Activated CD8-positive, alpha-beta memory T cell treated with anti-CD3 and anti-CD28 coated beads, Interleukin-2, amount 50 U/mL, for 24 hours (primary cell): Measurements from ENCODE around the gene HEPHL1.
"Not testable (repeated sequence)": the region's sequence is repeated elsewhere in the genome, so short reads cannot be mapped to it uniquely, and the experiment has no call there.

Experiments
- DNase-seq: peaks from one replicate; pipeline ENCODE4 v3.0.0-alpha.2; 2020; ENCODE audit errors: extremely low read depth

HEPHL1 gene

DNA sequence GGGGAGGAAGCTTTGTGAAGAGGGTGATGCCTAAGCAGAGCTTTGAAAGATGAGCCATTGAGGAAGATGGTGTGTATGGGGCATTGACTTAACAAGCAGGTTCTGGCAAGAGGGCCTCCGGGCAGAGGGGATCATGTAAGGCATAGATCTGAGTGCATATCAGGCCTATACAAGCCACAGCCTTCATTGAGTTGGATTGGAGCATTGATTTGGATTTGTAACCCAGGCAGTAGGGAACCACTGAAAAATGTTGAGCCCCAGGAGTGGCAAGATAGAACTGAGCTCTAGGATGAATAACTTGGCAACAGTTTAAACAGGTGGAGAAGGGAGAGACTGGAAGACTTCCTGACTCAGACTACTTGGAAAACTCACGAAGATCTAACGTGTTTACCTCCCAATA, 128.9 kb downstream of the HEPHL1 start:
- no peak for DNase-seq

DNA sequence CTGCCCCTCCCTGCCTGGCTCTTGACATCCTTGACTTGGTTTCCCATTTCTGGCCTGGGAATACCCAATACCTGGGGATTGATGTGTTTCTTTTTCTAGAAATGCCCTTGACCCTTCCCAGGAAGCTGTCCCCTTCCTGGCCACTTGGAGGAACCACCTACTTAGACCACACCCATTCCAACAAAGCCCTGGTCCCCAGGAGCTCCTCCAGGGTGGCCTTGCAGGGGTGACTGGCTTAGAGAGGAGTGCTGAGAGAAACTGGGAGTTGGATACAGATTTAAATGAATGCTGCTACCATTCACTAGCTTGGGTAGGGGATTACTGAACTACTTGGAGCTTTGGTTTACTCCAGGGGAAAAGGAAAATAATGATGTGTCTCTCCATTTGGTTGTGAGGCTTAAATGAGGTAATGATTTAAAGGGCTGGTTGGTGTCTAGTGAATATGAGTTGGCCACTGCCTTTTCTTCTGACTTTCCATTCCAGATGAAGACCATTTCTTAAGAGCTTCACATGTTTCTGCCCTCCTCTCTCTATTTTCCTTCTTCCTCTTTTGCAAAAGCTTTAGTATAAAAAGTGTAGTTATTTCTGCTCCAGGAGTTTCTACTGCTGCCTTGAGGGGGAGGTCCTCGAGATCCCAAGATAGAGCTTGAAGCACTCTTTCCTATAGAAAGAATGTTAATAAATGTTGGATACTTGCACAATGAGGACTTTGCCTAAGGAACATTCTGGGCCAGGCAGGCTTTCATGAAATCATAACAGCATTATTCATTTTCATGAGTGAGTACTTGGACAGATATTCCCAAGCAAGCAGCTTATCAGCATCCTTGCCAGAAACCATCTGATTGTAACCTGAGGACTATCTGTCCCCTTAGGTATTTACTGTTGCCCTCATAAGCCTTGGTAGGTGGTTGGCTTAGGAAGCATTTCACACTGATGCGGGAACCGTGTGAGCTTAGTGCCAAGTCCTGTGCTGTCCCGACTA, 129.8 kb downstream of the HEPHL1 start:
- no peak for DNase-seq

DNA sequence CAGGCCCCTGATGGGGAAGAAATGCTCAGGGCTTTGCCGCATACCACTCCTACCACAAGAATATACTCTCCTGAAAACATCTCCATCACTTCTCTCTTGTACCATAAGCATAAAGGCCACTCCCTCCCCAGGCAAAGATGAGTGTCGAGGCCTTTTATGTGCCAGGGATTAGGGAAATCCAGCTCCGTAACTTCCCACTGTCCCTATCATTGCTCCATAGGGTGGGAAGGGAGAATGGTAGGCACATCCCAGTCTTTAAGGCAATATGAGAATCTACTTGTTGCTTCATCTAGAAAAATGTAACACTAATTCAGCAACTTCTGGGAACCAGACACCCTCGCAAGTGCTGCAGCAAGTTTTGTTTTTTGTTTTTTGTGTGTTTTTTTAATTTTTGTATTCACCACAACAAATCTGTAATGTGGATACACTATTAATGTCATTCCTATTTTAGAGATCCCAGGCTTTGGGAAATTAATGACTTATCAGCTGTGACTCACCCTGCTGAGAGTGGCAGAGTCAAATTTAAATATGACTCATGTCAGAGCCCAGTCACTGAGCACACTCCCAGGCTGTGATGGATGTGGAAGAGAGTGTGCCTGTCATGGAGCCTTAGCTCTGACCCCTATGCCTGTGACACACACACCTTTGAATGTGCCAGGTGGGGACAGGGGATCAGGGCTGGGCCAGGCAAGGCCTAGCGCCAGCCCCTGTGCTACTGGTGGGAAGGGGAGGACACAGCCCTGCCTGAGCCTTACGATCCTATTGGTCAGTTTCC, 130.9 kb downstream of the HEPHL1 start:
- no peak for DNase-seq

DNA sequence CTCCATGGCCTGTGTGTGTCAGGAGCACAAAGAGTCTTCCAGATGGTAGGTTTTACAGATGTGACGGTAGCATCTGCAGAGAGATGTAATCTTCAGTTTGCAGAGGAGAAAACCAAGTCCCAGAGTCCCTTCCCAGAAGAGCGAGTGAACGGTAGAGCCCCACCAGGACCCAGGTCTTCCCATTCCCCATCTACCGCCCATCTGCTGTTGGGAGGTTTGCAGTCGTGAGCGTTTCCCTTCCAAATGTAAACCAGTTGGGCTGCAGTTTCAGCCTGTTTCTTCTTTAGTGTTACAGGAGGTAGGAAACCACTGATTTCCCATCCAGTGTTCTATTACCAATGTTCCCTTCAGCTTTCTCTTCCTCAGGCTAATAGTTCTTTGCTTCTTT, 131.5 kb downstream of the HEPHL1 start:
- no peak for DNase-seq

DNA sequence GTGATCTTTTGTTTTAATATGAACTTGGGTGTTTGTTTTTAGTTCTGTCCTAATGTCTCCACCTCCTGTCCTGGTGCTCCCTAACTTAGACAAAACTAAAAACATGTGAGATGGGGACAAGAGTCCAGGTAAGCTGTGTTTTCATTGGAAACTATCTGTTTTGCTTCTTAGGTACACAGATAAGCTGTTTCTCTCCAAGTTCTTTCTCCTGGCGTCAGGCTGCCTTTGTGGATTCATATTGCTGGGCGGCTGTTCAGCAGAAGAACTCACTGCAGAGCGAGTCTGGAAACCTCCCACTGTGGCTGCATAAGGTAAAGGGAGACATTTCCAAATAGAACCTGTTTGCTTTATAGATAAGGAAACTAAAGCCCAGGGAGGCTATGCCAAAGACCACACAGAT, 132.2 kb downstream of the HEPHL1 start:
- no peak for DNase-seq

DNA sequence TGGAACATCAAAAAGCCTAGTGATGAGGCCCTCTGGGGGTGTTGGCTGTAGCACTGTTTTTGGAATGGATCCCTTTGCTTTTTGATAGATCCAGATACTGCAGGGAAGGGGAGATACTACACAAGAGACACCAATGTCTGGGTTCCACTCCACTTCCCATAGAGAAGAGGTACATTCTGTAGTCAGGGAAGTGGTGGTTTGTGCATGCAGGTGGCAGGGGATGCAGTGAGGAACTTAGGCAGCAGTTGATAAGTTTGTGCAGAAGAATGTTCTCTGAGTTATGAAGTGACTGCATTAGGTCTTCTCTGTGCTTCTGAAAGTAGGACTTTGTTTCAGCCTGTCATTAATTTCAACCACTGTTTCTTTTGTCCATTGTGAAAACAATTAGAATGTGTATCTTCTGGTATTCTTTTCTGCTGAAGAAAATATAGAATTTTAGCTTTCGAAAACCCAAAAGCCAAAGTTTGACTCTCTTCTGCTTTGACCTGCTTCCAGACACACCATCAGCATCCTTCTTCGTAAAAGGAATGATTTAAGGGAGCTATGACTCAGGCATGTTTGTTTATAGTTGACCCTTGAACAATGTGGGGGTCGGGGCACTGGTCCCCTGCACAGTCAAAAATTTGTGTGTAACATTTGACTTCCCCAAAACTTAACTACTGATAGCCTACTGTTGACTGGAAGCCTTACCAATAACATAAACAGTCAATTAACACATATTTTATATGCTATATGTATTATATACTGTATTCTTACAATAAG, 133.1 kb downstream of the HEPHL1 start:
- no peak for DNase-seq

DNA sequence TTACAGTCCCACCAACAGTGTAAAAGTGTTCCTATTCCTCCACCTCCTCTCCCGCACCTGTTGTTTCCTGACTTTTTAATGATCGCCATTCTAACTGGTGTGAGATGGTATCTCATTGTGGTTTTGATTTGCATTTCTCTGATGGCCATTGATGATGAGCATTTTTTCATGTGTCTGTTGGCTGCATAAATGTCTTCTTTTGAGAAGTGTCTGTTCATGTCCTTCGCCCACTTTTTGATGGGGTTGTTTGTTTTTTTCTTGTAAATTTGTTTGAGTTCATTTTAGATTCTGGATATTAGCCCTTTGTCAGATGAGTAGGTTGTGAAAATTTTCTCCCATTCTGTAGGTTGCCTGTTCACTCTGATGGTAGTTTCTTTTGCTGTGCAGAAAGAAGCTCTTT, 136.2 kb downstream of the HEPHL1 start:
- DNase-seq = not testable (repeated sequence)
